ENCODE data around the gene SCRN1. TPM values are rescaled to one million over a fixed set of nuclear protein-coding genes. Genes with fewer than 3 reads are reported as not detected.

SCRN1 gene
- total RNA-seq, 3 donors from 2014 or later (not counting 1 experiment from before 2014, with no cell fraction given), result 23.4 to 31.3 (median 26.9) TPM

- ATAC-seq (no peak), DNase-seq (no peak)
- Mint-ChIP-seq H3K27ac (no peak overlapping the region), H3K4me3 (no peak overlapping the region), H3K36me3 (no peaks in the 10 kb centered on the region), H3K9me3 (no peaks in the 10 kb centered on the region), H3K27me3 (ENCODE audit: low read depth in 2 of 2) (no peaks in the 10 kb centered on the region), H3K4me1 (no peaks in the 10 kb centered on the region)
- 94% methylated on average over 15 of the region's 15 CpGs for WGBS (ENCODE audit: insufficient coverage)
- intact Hi-C loops (cut with micrococcal nuclease), result no loop called here
- Histone ChIP-seq H3K27ac (ENCODE audit: low read length) (no peak overlapping the region), H3K36me3 (ENCODE audit: control insufficient read depth, insufficient read depth, low read length) (peaks cover 14% of the 10 kb centered on the region), H3K4me3 (ENCODE audit: low read length) (no peak overlapping the region), H3K27me3 (ENCODE audit: control insufficient read depth, insufficient read depth, low read length) (no peaks in the 10 kb centered on the region), H3K4me1 (ENCODE audit: control insufficient read depth, insufficient read depth, low read length) (no peaks in the 10 kb centered on the region), H3K9me3 (ENCODE audit: control insufficient read depth, insufficient read depth, low read length) (no peaks in the 10 kb centered on the region)
- TF ChIP-seq CTCF (IDR thresholded peaks at IDR 0.05), result no peak
Observed at GRCh38 chr7:29926216-29926615, 63.4 kb downstream of the SCRN1 start.

- Histone ChIP-seq H3K9me3 (ENCODE audit: control insufficient read depth, insufficient read depth, low read length) (no peaks in the 10 kb centered on the region), H3K27me3 (ENCODE audit: control insufficient read depth, insufficient read depth, low read length) (no peaks in the 10 kb centered on the region), H3K4me3 (ENCODE audit: low read length) (no peak overlapping the region), H3K27ac (ENCODE audit: low read length) (no peak overlapping the region), H3K36me3 (ENCODE audit: control insufficient read depth, insufficient read depth, low read length) (peaks cover 11% of the 10 kb centered on the region), H3K4me1 (ENCODE audit: control insufficient read depth, insufficient read depth, low read length) (no peaks in the 10 kb centered on the region)
- intact Hi-C loops (cut with micrococcal nuclease), result loop anchor here (5.0 kb wide), 1 partner anchor 1002 kb away; no protein-coding TSS in a partner anchor
- Mint-ChIP-seq H3K36me3 (no peaks in the 10 kb centered on the region), H3K27me3 (ENCODE audit: low read depth in 2 of 2) (no peaks in the 10 kb centered on the region), H3K27ac (no peak overlapping the region), H3K4me1 (no peaks in the 10 kb centered on the region), H3K9me3 (no peaks in the 10 kb centered on the region), H3K4me3 (no peak overlapping the region)
- ATAC-seq (no peak), DNase-seq (no peak)
- no peak for TF ChIP-seq CTCF (IDR thresholded peaks at IDR 0.05)
- WGBS (ENCODE audit: insufficient coverage), result 93% methylated on average over 2 of the region's 2 CpGs
Observed at GRCh38 chr7:29924684-29925083, 64.9 kb downstream of the SCRN1 start.

- DNase-seq (no peak), ATAC-seq (no peak)
- no peaks in the 10 kb centered on the region for H3K36me3 Mint-ChIP-seq
- H3K9me3 Mint-ChIP-seq, result no peaks in the 10 kb centered on the region
- H3K4me1 ChIP-seq (ENCODE audit: control insufficient read depth, insufficient read depth, low read length), result no peaks in the 10 kb centered on the region
- H3K27ac Mint-ChIP-seq, result no peak overlapping the region
- H3K4me3 ChIP-seq (ENCODE audit: low read length), result no peak overlapping the region
- H3K27me3 Mint-ChIP-seq (ENCODE audit: low read depth in 2 of 2), result no peaks in the 10 kb centered on the region
- H3K4me3 Mint-ChIP-seq, result no peak overlapping the region
- no peaks in the 10 kb centered on the region for H3K9me3 ChIP-seq (ENCODE audit: control insufficient read depth, insufficient read depth, low read length)
- peaks cover 11% of the 10 kb centered on the region for H3K36me3 ChIP-seq (ENCODE audit: control insufficient read depth, insufficient read depth, low read length)
- 90% methylated on average over 9 of the region's 9 CpGs for WGBS (ENCODE audit: insufficient coverage)
- H3K4me1 Mint-ChIP-seq, result no peaks in the 10 kb centered on the region
- no peak overlapping the region for H3K27ac ChIP-seq (ENCODE audit: low read length)
- intact Hi-C loops (cut with micrococcal nuclease), result loop anchor here (5.0 kb wide), 1 partner anchor 1002 kb away; no protein-coding TSS in a partner anchor
- no peak for TF ChIP-seq CTCF (IDR thresholded peaks at IDR 0.05)
- H3K27me3 ChIP-seq (ENCODE audit: control insufficient read depth, insufficient read depth, low read length), result no peaks in the 10 kb centered on the region
Observed at GRCh38 chr7:29924006-29924405, 65.6 kb downstream of the SCRN1 start.
